Measurements from ENCODE around the gene SNX30.

The SNX30 gene

GRCh38 chr9:112780450-112781036, 30.0 kb downstream of the SNX30 start:
- DNase-seq = no peak

- DNase-seq = no peak
Measured at GRCh38 chr9:112782218-112782617, 31.7 kb downstream of the SNX30 start.

- no peak for DNase-seq
Measured at GRCh38 chr9:112783551-112783954, 33.0 kb downstream of the SNX30 start.

GRCh38 chr9:112784020-112784785, 33.6 kb downstream of the SNX30 start:
- peak; percentile 29 for DNase-seq

DNA sequence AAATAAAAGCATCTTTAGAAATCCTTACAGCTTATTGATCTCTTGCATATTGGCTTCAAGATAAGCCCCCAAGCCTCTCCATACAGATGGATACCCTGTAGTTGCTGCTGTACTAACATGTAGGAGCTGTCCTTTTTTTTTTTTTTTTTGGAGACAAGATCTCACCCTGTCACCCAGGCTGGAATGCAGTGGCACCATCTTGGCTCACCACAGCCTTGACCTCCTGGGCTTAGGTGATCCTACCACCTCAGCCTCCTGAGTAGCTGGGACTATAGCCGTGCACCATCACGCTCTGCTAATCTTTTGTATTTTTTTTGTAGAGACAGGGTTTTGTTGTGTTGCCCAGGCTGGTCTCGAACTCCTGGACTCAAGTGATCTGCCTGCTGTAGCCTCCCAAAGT, 35.4 kb downstream of the SNX30 start:
- no peak for DNase-seq

- DNase-seq = no peak
Measured at GRCh38 chr9:112786829-112787520, 36.4 kb downstream of the SNX30 start.

GRCh38 chr9:112787978-112788377, 37.4 kb downstream of the SNX30 start:
- DNase-seq = no peak

GRCh38 chr9:112789473-112789872, 38.9 kb downstream of the SNX30 start:
- DNase-seq = no peak

DNA sequence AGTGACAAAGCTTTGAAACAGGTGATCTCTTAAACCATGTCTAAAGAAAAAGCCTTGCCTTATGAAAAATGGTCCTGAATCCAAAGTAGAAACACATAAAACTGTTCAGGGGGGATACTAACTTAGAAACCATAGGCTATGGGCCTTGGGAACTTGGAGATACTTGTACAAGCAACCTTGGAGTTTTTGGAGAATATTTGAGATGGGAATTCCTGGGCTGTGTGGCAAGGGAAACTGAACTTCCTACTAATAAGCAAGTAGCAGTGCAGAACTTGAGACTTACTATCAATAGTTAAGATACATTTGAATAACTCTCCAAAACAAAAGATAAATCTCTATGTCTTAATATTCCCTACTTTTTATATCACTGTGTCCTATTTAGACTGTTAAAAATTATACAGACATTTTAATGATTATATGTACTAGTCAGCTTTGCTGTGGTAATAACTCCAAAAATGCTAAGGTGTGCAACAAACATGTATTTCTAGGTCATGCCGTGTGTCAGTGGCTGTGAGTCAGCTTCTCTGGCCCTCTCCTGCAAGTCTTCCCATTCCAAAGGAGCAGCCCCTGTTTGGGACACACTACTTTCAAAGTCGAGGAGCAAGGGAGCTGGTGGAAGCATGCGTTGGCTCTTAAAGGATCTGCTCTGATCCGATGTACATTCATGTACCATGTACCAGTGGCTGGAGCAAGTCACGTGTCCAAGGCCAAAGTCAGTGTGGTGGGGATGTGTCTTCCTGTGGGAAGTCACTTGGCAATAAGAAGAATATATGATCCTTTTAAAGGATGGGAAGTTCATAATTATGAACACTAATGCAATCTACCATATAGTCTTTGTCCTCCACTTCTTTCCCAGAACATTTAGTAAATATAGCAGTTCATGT, 39.6 kb downstream of the SNX30 start:
- no peak for DNase-seq

GRCh38 chr9:112792670-112793069, 42.1 kb downstream of the SNX30 start:
- no peak for DNase-seq

DNA sequence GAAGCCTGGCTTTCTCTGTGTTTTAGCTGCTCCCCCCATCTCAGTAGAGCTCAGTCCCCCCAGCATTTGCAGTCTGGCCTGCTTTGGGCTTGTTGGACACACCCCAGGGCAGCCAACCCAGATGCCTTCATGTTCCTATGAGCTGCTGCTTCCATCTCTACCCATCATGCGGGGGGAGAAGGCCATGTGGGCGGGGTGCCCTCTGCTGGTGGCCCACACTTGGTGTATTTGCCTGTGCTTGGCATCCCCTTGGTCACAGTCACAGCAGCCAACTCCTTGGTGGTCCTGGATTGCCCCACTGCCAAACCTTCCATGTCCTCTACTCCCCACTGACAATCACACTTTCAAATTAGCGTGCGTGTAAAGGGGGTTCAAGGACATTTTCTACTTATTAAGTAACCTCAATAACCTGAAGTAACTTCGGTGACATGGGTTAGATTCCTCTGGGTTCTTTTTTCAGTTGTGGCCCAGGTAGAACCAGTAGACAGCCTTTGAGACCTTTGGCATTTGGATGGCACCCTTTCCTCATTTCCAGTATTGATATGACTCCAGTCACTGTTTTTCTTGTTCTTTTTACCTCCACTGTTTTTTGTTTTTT, 42.8 kb downstream of the SNX30 start:
- DNase-seq = no peak

- no peak for DNase-seq
Measured at GRCh38 chr9:112794731-112795130, 44.2 kb downstream of the SNX30 start.

DNA sequence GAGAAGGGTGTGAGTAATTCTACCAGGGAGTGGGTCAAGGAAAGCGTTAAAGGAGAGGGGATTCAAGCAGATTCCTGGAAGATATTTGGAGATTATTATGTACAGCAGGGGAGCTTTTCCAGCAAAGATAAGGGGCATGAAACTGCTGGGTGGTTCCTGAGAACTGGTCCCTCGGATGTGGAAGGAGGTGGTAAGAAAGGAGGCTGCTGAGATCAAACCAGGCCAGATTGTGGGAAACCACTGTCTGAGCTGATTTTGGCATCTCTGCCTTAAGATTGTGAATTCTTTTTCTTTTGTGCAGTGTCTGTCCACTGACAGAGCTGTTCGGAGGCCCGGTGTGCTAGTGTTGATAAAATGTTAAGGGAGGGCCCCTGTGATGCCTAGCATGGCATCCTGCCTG, 45.4 kb downstream of the SNX30 start:
- no peak for DNase-seq

- DNase-seq = no peak
Measured at GRCh38 chr9:112796485-112796884, 45.9 kb downstream of the SNX30 start.

DNA sequence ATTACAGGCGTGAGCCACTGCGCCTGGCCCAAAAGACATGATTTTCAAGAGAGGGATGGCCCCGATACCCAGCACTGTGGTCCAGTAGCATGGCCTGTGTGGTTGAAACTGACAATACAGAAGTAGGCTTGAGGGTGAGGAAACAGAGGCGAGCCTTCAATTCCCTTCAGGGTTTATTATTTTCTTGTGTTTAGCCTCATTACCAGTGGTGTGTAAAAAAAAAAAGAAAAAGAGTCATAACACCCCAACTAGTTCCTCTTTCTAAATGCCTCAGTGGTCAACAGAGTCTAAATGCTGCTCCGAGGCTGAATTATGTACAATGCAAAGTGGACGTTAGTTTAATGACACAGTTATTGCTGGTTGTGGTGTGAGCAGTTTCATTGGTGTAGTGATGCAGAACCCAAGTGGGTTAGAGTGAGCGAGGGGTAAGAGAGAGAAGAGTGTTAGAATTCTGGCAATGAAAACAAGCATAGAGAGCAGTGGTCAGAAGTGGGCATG, 58.8 kb downstream of the SNX30 start:
- no peak for DNase-seq

- no peak for DNase-seq
Measured at GRCh38 chr9:112809906-112810305, 59.3 kb downstream of the SNX30 start.

GRCh38 chr9:112810696-112811490, 60.3 kb downstream of the SNX30 start:
- DNase-seq = no peak

DNA sequence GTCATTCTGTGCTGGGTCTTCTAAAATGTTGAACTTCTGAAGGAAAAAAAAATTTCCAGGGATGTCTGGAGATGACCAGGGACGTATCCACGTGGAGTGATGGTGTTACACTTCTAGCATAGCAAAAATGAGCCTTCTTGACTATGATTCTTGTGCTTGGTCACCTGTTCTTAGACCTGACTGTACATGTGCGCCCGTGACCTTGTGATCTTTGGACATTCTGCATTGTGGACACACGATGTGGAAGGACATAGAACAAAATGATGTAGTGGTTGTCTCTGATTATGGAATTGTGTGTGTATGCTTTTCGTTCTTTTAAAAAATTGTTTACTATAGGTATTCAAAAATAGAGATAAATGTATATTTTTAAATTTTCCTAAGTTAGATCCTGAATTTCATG, 61.0 kb downstream of the SNX30 start:
- no peak for DNase-seq

DNA sequence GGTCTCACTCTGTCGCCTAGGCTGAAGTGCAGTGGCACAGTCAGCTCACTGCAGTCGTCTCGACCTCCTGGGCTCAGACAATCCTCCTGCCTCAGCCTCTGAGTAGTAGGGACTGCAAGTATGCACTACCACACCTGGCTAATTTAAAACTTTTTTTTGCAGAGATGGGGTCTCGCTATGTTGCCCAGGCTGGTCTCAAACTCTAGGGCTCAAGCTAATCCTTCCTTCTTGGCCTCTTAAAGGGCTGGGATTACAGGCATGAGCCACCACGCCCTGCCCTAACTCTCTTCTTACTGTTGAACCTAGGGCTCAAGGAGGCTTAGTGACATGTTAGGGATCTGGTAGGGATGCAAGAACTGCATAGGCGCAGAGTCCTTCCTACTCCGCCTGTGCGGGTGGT, 65.3 kb downstream of the SNX30 start:
- no peak for DNase-seq

DNA sequence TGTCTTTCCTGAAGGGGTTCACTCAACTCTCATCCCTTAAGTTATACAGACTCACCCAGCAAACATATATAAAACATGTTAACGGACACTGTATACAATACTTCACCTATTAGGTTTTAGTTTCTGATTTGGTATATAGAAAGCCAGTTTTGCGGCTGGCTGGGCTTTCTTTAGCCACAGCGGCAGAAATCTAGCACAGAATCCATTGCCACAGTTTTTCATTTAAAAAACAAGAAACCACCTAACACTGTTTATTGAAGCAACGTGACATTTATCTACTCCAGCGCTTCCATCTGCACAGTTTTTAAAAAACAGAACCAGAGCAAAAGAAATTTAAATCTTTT, 67.3 kb downstream of the SNX30 start:
- no peak for DNase-seq

Data from right kidney (tissue), 1 donor.